Fibroblast of skin of right biceps (primary cell): Measurements from ENCODE around the gene TDRD5.

ENCODE experiments used
- DNase-seq: peaks from one replicate; pipeline ENCODE4 v3.0.0-alpha.2; 2013

TDRD5 gene

GRCh38 chr1:179591592-179592580 is at the start of gene TDRD5:
Gene TDRD5 (plus strand): TSS chr1:179591832. CDS start chr1:179592616, 784 bp downstream.
- no peak for DNase-seq

- DNase-seq = peak; percentile 2
Measured at GRCh38 chr1:179545321-179545720, 46.3 kb upstream of the TDRD5 start.

GRCh38 chr1:179547021-179547535 is 44.6 kb upstream of the TDRD5 start:
- DNase-seq = no peak

- no peak for DNase-seq
Measured at GRCh38 chr1:179548666-179549367, 42.8 kb upstream of the TDRD5 start.

- no peak for DNase-seq
Measured at GRCh38 chr1:179549368-179549700, 42.3 kb upstream of the TDRD5 start.

- DNase-seq = peak; percentile 84
Measured at GRCh38 chr1:179550746-179551682, 40.6 kb upstream of the TDRD5 start.

- no peak for DNase-seq
Measured at GRCh38 chr1:179554427-179554826, 37.2 kb upstream of the TDRD5 start.

GRCh38 chr1:179558078-179558477 is 33.6 kb upstream of the TDRD5 start:
- DNase-seq = no peak

GRCh38 chr1:179575497-179576314 is 15.9 kb upstream of the TDRD5 start, which contains the start of gene NPHS2:
Gene NPHS2 (minus strand): TSS chr1:179575948. CDS start chr1:179575864, 84 bp downstream.
- no peak for DNase-seq

GRCh38 chr1:179576509-179576908 is 15.1 kb upstream of the TDRD5 start:
- DNase-seq = no peak

- DNase-seq = no peak
Measured at GRCh38 chr1:179583771-179584320, 7.8 kb upstream of the TDRD5 start.

GRCh38 chr1:179586107-179586823 is 5.4 kb upstream of the TDRD5 start:
- peak; percentile 40 for DNase-seq

- DNase-seq = no peak
Measured at GRCh38 chr1:179587336-179587735, 4.3 kb upstream of the TDRD5 start.

GRCh38 chr1:179588425-179589024 is 3.1 kb upstream of the TDRD5 start:
- no peak for DNase-seq

- DNase-seq = no peak
Measured at GRCh38 chr1:179589509-179589908, 2.1 kb upstream of the TDRD5 start.

- no peak for DNase-seq
Measured at GRCh38 chr1:179590671-179591070, 961 bp upstream of the TDRD5 start.

GRCh38 chr1:179591253-179591591 is 410 bp upstream of the TDRD5 start:
- no peak for DNase-seq

- DNase-seq = no peak
Measured at GRCh38 chr1:179598631-179599030, 7.0 kb downstream of the TDRD5 start.

- peak; percentile 17 for DNase-seq
Measured at GRCh38 chr1:179599623-179600249, 8.1 kb downstream of the TDRD5 start.

GRCh38 chr1:179601093-179601492 is 9.5 kb downstream of the TDRD5 start:
- DNase-seq = no peak
